B cell (primary cell): ENCODE data around the gene STX1A. TPM values are rescaled to one million over a fixed set of nuclear protein-coding genes. Genes with fewer than 3 reads are reported as not detected.

Experiments used
- ATAC-seq: fragments of 200-7000 bp; cut with Tn5 transposase; one replicate; pipeline ENCODE4 v1.10.0; 2021; ENCODE audit warnings: low read depth, mild to moderate bottlenecking, moderate number of reproducible peaks, moderate library complexity
- CTCF ChIA-PET: fragments of 350-600 bp; sonication (Branson Sonifier 250); formaldehyde crosslinking; loops from one replicate; lab custom pipeline; 2021; ENCODE audit warnings: antibody characterized with exemption, inconsistent platforms; lab: Charles Lee
- POLR2A ChIA-PET: fragments of 350-600 bp; sonication (Branson Sonifier 250); formaldehyde crosslinking; loops from one replicate; lab custom pipeline; 2021; ENCODE audit warnings: antibody characterized with exemption; lab: Charles Lee
- DNase-seq: peaks from one replicate; pipeline ENCODE4 v3.0.0; 2013
- H2AFZ ChIP-seq: 2 replicates; pipeline ENCODE4 v1.6.1; 2012; ENCODE audit warnings: mild to moderate bottlenecking, low read depth, low read length; ENCODE audit not compliant: insufficient read depth, poor library complexity, severe bottlenecking
- H3K27ac ChIP-seq, 2 donors: 1 replicate in 1 of 2; 2 replicates in 1 of 2; pipeline ENCODE4 v1.5.1; 2012 to 2013; ENCODE audit warnings: low read length in 2 of 2, mild to moderate bottlenecking in 2 of 2, moderate library complexity in 1 of 2
- H3K27me3 ChIP-seq, 4 experiments: fragments of 200-600 bp in 1 of 4; sonication (generic) in 1 of 4; replicated peaks in 1 of 4; 1 replicate in 2 of 4; 2 replicates in 2 of 4; pipeline versions ENCODE4 v1.6.1 to v1.7.0; 2013 to 2016; ENCODE audit warnings: low read length in 3 of 4, mild to moderate bottlenecking in 2 of 4, mixed read lengths in 1 of 4, moderate library complexity in 1 of 4; ENCODE audit not compliant: insufficient read depth in 4 of 4, control insufficient read depth in 3 of 4; ENCODE audit errors: control extremely low read depth in 1 of 4
- H3K36me3 ChIP-seq, 2 experiments: replicated peaks in 1 of 2; 1 replicate in 1 of 2; 2 replicates in 1 of 2; pipeline versions ENCODE4 v1.6.1 to v1.7.1; 2013; ENCODE audit warnings: low read length in 1 of 2; ENCODE audit not compliant: insufficient read depth in 2 of 2, control insufficient read depth in 1 of 2; ENCODE audit errors: control extremely low read depth in 1 of 2, extremely low read depth in 1 of 2
- H3K4me1 ChIP-seq, 2 donors: fragments of 200-600 bp in 1 of 2; sonication (generic) in 1 of 2; 1 replicate in 1 of 2; 2 replicates in 1 of 2; pipeline versions ENCODE4 v1.5.1 to v1.6.1; 2013 to 2017; ENCODE audit warnings: low read length in 2 of 2; ENCODE audit not compliant: control insufficient read depth in 2 of 2, insufficient read depth in 2 of 2
- H3K4me2 ChIP-seq: replicated peaks from 2 replicates; pipeline ENCODE3; 2012; ENCODE audit warnings: mild to moderate bottlenecking, low read depth, low read length; ENCODE audit not compliant: poor library complexity, severe bottlenecking
- H3K4me3 ChIP-seq, 5 experiments: fragments of 200-600 bp in 1 of 5; sonication (generic) in 1 of 5; 1 replicate in 3 of 5; 2 replicates in 2 of 5; pipeline versions ENCODE4 v1.5.1 to v1.7.0; 2011 to 2016; ENCODE audit warnings: low read length in 4 of 5, mild to moderate bottlenecking in 4 of 5, low read depth in 2 of 5, control low read depth in 1 of 5, moderate library complexity in 1 of 5; ENCODE audit not compliant: insufficient read depth in 1 of 5; ENCODE audit errors: control extremely low read depth in 1 of 5, extremely low read depth in 1 of 5
- H3K79me2 ChIP-seq: fragments of 200-600 bp; sonication (generic); one replicate; pipeline ENCODE4 v1.6.0; 2016; ENCODE audit warnings: low read length; ENCODE audit not compliant: control insufficient read depth, insufficient read depth
- H3K9ac ChIP-seq: fragments of 200-600 bp; sonication (generic); 2 replicates; pipeline ENCODE4 v1.6.1; 2017; ENCODE audit warnings: mild to moderate bottlenecking, low read length, moderate library complexity
- H3K9me3 ChIP-seq, 3 donors: one replicate each; pipeline versions ENCODE4 v1.6.1 to v1.7.1; 2013; ENCODE audit warnings: low read length in 2 of 3; ENCODE audit not compliant: control insufficient read depth in 2 of 3, insufficient read depth in 1 of 3; ENCODE audit errors: control extremely low read depth in 1 of 3
- H4K20me1 ChIP-seq: 2 replicates; pipeline ENCODE4 v1.6.0; 2012; ENCODE audit warnings: mild to moderate bottlenecking, low read length; ENCODE audit not compliant: insufficient read depth, control insufficient read depth, poor library complexity, severe bottlenecking
- H3K27ac Mint-ChIP-seq: one replicate; pipeline ENCODE4 v1.8.0; 2021; ENCODE audit warnings: mixed read lengths
- H3K27me3 Mint-ChIP-seq: one replicate; pipeline ENCODE4 v1.8.0; 2021; ENCODE audit warnings: mixed read lengths
- H3K4me1 Mint-ChIP-seq: one replicate; pipeline ENCODE4 v1.8.0; 2021; ENCODE audit warnings: mixed read lengths
- H3K4me3 Mint-ChIP-seq: one replicate; pipeline ENCODE4 v1.8.0; 2021; ENCODE audit warnings: mixed read lengths
- H3K9me3 Mint-ChIP-seq: one replicate; pipeline ENCODE4 v1.8.0; 2022; ENCODE audit warnings: mixed read lengths; ENCODE audit not compliant: insufficient read depth
- CTCF ChIP-seq: fragments of 200-600 bp; IDR thresholded peaks from one replicate; pipeline ENCODE4 v1.8.0; 2022; ENCODE audit warnings: antibody characterized with exemption, mild to moderate bottlenecking
- EZH2 ChIP-seq: IDR thresholded peaks from 2 replicates; pipeline ENCODE4 v1.6.1; 2012; ENCODE audit warnings: borderline replicate concordance, low read depth, mild to moderate bottlenecking, moderate library complexity, low read length; ENCODE audit not compliant: insufficient read depth, poor library complexity, severe bottlenecking
- WGBS: methylation state at CpG from one replicate; pipeline ENCODE4 v1.1.5; 2013; ENCODE audit warnings: missing lambda C conversion rate; ENCODE audit not compliant: insufficient coverage; 5-methylcytosine and 5-hydroxymethylcytosine counted together
- intact Hi-C: fragments of 100-400 bp; cut with micrococcal nuclease; formaldehyde crosslinking; loops from one replicate; pipeline ENCODE4 v1.10.0; 2022
- polyA plus RNA-seq: library from polyadenylated mRNA; depleted of rRNA; stranded (reverse); fragments of >200 nt; gene quantifications from 2 replicates; pipeline ENCODE4 v1.2.3, GENCODE V29; 2012
- total RNA-seq, 2 donors: library from RNA; stranded (reverse); fragments of 120-200 nt in 1 of 2; gene quantifications; 1 replicate in 1 of 2; 2 replicates in 1 of 2; pipeline versions ENCODE4 v1.2.3 to v1.2.4, GENCODE V29; 2013 to 2022

The STX1A gene
- total and polyA plus RNA-seq, 2 donors (not counting 1 experiment from before 2014, with no cell fraction given): 3.1 to 9.6 TPM

- Mint-ChIP-seq H3K27me3 (peaks cover 7% of the 10 kb centered on the region), H3K4me3 (peak overlapping the region; percentile 63), H3K27ac (no peak overlapping the region), H3K4me1 (peaks cover 25% of the 10 kb centered on the region), H3K9me3 (no peaks in the 10 kb centered on the region)
- TF ChIP-seq EZH2: no peak
- no peak for TF ChIP-seq CTCF
- no peak overlapping the region for H3K27ac ChIP-seq
- ChIA-PET POLR2A (interaction anchor here (0.6 to 1.4 kb wide), 3 partner anchors 10 to 124 kb away, joined by 3 to 6 read pairs (median 4); partner anchors contain the start of gene VPS37D), CTCF (interaction anchor here (0.7 to 1.8 kb wide), 4 partner anchors 21 to 120 kb away, joined by 3 to 8 read pairs (median 4); no protein-coding TSS in a partner anchor)
- H3K4me2 ChIP-seq: no peak overlapping the region
- H4K20me1 ChIP-seq: no peaks in the 10 kb centered on the region
- H3K9ac ChIP-seq: peak overlapping the region; percentile 48
- DNase-seq: no peak
- no peaks in the 10 kb centered on the region for H3K79me2 ChIP-seq
- peaks cover 0 to 10% (median 0%) of the 10 kb centered on the region in 4 experiments for H3K27me3 ChIP-seq
- H3K36me3 ChIP-seq: no peaks in the 10 kb centered on the region
- peaks cover 0 to 5% (median 0%) of the 10 kb centered on the region in 3 donors for H3K9me3 ChIP-seq
- no peak overlapping the region for H3K4me3 ChIP-seq
- peak overlapping the region; percentile 56 for H2AFZ ChIP-seq
- no peak for ATAC-seq
- 74% methylated on average over 13 of the region's 23 CpGs for WGBS
- H3K4me1 ChIP-seq: peaks cover 18 to 22% of the 10 kb centered on the region in 2 donors
- intact Hi-C loops: no loop called here
Observed at GRCh38 chr7:73704640-73705550, 14.6 kb downstream of the STX1A start.
